Renal cortex interstitium (tissue), 11 donors: ENCODE results near the gene NRAS. TPM values are rescaled to one million over a fixed set of nuclear protein-coding genes. Genes with fewer than 3 reads are reported as not detected.

Source experiments
- DNase-seq, 11 donors: peaks; one replicate each; pipeline ENCODE4 v3.0.0-alpha.2; 2013; ENCODE audit warnings: low read depth in 9 of 11, low spot score in 4 of 11; ENCODE audit errors: extremely low read depth in 1 of 11
- polyA plus RNA-seq, 3 donors: library from polyadenylated mRNA; unstranded; fragments of 120-200 nt; gene quantifications; one replicate each; pipeline ENCODE4 v1.2.1, GENCODE V29; 2013; ENCODE audit not compliant: insufficient read length in 3 of 3

Gene NRAS
- polyA plus RNA-seq, 3 donors = 60.8 to 80.4 (median 66.6) TPM

- DNase-seq = no peak
Measured at GRCh38 chr1:114741963-114742746, 25.6 kb upstream of the NRAS start.

GRCh38 chr1:114740331-114740730 lies 23.8 kb upstream of the NRAS start:
- no peak for DNase-seq

GRCh38 chr1:114737314-114737849 lies 20.8 kb upstream of the NRAS start:
- DNase-seq = no peak

GRCh38 chr1:114735479-114735878 lies 18.9 kb upstream of the NRAS start:
- DNase-seq = no peak

GRCh38 chr1:114729782-114730181 lies 13.2 kb upstream of the NRAS start:
- DNase-seq = no peak

- no peak for DNase-seq
Measured at GRCh38 chr1:114728553-114728952, 12.0 kb upstream of the NRAS start.

GRCh38 chr1:114725230-114725629 lies 8.7 kb upstream of the NRAS start:
- no peak for DNase-seq

- DNase-seq = no peak
Measured at GRCh38 chr1:114723915-114724314, 7.3 kb upstream of the NRAS start.

- no peak for DNase-seq
Measured at GRCh38 chr1:114723457-114723856, 6.9 kb upstream of the NRAS start.

- no peak for DNase-seq
Measured at GRCh38 chr1:114720492-114720891, 3.9 kb upstream of the NRAS start.

- DNase-seq = no peak
Measured at GRCh38 chr1:114719424-114719787, 2.8 kb upstream of the NRAS start.

GRCh38 chr1:114718661-114719423 lies 2.3 kb upstream of the NRAS start:
- no peak for DNase-seq

GRCh38 chr1:114715952-114716303 lies 643 bp downstream of the NRAS start:
- DNase-seq = peak in 1 of 11 donors; percentile 2

- DNase-seq = no peak
Measured at GRCh38 chr1:114712977-114713376, 3.6 kb downstream of the NRAS start.

GRCh38 chr1:114710360-114710759 lies 6.2 kb downstream of the NRAS start:
- DNase-seq = no peak

GRCh38 chr1:114707604-114708003 lies 9.0 kb downstream of the NRAS start:
- no peak for DNase-seq

GRCh38 chr1:114703242-114703641 lies 13.3 kb downstream of the NRAS start:
- no peak for DNase-seq

- DNase-seq = no peak
Measured at GRCh38 chr1:114702737-114703136, 13.8 kb downstream of the NRAS start.

- DNase-seq = no peak
Measured at GRCh38 chr1:114701931-114702330, 14.6 kb downstream of the NRAS start.

- DNase-seq = no peak
Measured at GRCh38 chr1:114700036-114700600, 16.5 kb downstream of the NRAS start.
